Central memory CD4-positive, alpha-beta T cell (primary cell): ENCODE measurements around the gene DMD.
"Not testable (repeated sequence)": the region's sequence is repeated elsewhere in the genome, so short reads cannot be mapped to it uniquely, and the experiment has no call there.

Source experiments
- DNase-seq: peaks from one replicate; pipeline ENCODE4 v3.0.0; 2022

Gene DMD

GRCh38 chrX:31670245-31670644, 1541.1 kb downstream of the DMD start:
- DNase-seq: no peak

- no peak for DNase-seq
Measured at GRCh38 chrX:31665454-31665853, 1545.9 kb downstream of the DMD start.

- DNase-seq: no peak
Measured at GRCh38 chrX:31663172-31663571, 1548.2 kb downstream of the DMD start.

GRCh38 chrX:31661280-31661810, 1550.0 kb downstream of the DMD start:
- no peak for DNase-seq

- no peak for DNase-seq
Measured at GRCh38 chrX:31658360-31658759, 1553.0 kb downstream of the DMD start.

GRCh38 chrX:31656013-31656412, 1555.3 kb downstream of the DMD start:
- no peak for DNase-seq

GRCh38 chrX:31653422-31653821, 1557.9 kb downstream of the DMD start:
- DNase-seq: no peak

- no peak for DNase-seq
Measured at GRCh38 chrX:31652650-31653049, 1558.7 kb downstream of the DMD start.

- no peak for DNase-seq
Measured at GRCh38 chrX:31649201-31649600, 1562.1 kb downstream of the DMD start.

GRCh38 chrX:31633349-31633748, 1578.0 kb downstream of the DMD start:
- no peak for DNase-seq

GRCh38 chrX:31629195-31629594, 1582.2 kb downstream of the DMD start:
- no peak for DNase-seq

GRCh38 chrX:31609130-31609529, 1602.2 kb downstream of the DMD start:
- DNase-seq: no peak

GRCh38 chrX:31608638-31609037, 1602.7 kb downstream of the DMD start:
- no peak for DNase-seq

GRCh38 chrX:31606771-31607170, 1604.6 kb downstream of the DMD start:
- DNase-seq: no peak

GRCh38 chrX:31604629-31605221, 1606.6 kb downstream of the DMD start:
- no peak for DNase-seq

GRCh38 chrX:31603411-31604120, 1607.8 kb downstream of the DMD start:
- no peak for DNase-seq

GRCh38 chrX:31600823-31601222, 1610.5 kb downstream of the DMD start:
- DNase-seq: no peak

- no peak for DNase-seq
Measured at GRCh38 chrX:31593353-31593752, 1618.0 kb downstream of the DMD start.

- no peak for DNase-seq
Measured at GRCh38 chrX:31591355-31591754, 1620.0 kb downstream of the DMD start.

GRCh38 chrX:31590581-31591114, 1620.7 kb downstream of the DMD start:
- no peak for DNase-seq

GRCh38 chrX:31589503-31589902, 1621.8 kb downstream of the DMD start:
- DNase-seq: no peak

GRCh38 chrX:31588355-31588754, 1623.0 kb downstream of the DMD start:
- no peak for DNase-seq

- DNase-seq: not testable (repeated sequence)
Measured at GRCh38 chrX:31583892-31584291, 1627.5 kb downstream of the DMD start.

GRCh38 chrX:31580726-31581125, 1630.6 kb downstream of the DMD start:
- no peak for DNase-seq
